K562 (cell line): ENCODE results near the gene AGPAT2. TPM values are rescaled to one million over a fixed set of nuclear protein-coding genes. Genes with fewer than 3 reads are reported as not detected.
A peak's percentile ranks its signal among the peaks of the same experiment; 100 is the strongest.

ENCODE experiments used
- CLOCK ChIP-seq: fragments of 250-450 bp; sonication (Bioruptor Pico); IDR thresholded peaks from 2 replicates; pipeline ENCODE4 v1.4.0; 2020; ENCODE audit warnings: mild to moderate bottlenecking, moderate library complexity, borderline replicate concordance
- FOXM1 ChIP-seq, 2 experiments: fragments of 450-650 bp in 1 of 2; sonication (generic) in 1 of 2; formaldehyde crosslinking in 1 of 2; IDR thresholded peaks; 2 replicates each; pipeline versions ENCODE4 v1.6.1 to v1.9.0; 2017 to 2022; ENCODE audit warnings: low read depth in 2 of 2, mild to moderate bottlenecking in 2 of 2, missing genetic modification reagents in 1 of 2, moderate library complexity in 1 of 2
- FOXO4 ChIP-seq: fragments of 450-650 bp; formaldehyde crosslinking; IDR thresholded peaks from 2 replicates; pipeline ENCODE4 v1.4.0; 2020; ENCODE audit warnings: mild to moderate bottlenecking, moderate library complexity
- FOXP4 ChIP-seq: sonication (generic); formaldehyde crosslinking; IDR thresholded peaks from 2 replicates; pipeline ENCODE4 v1.8.0; 2022; ENCODE audit warnings: mild to moderate bottlenecking, missing genetic modification reagents, borderline replicate concordance
- ILK ChIP-seq: fragments of 450-650 bp; IDR thresholded peaks from 2 replicates; pipeline ENCODE4 v1.6.1; 2016; ENCODE audit warnings: missing genetic modification characterization, low read depth, mild to moderate bottlenecking, missing compliant biosample characterization, moderate library complexity, borderline replicate concordance
- KLF16 ChIP-seq: IDR thresholded peaks from 2 replicates; pipeline ENCODE4 v1.6.1; 2016; ENCODE audit warnings: antibody characterized with exemption
- NR2C2 ChIP-seq, 2 experiments: fragments of 200-800 bp in 1 of 2; sonication (Bioruptor generic) in 1 of 2; sonication (generic) in 1 of 2; formaldehyde crosslinking in 1 of 2; IDR thresholded peaks; 2 replicates each; pipeline versions ENCODE4 v1.6.1 to v1.8.0; 2016 to 2022; ENCODE audit warnings: mild to moderate bottlenecking in 1 of 2, missing compliant biosample characterization in 1 of 2, missing genetic modification characterization in 1 of 2, missing genetic modification reagents in 1 of 2
- POU5F1 ChIP-seq: fragments of 150-350 bp; IDR thresholded peaks from 2 replicates; pipeline ENCODE4 v1.6.1; 2014; ENCODE audit warnings: borderline replicate concordance, low read length, low read depth, mild to moderate bottlenecking; ENCODE audit not compliant: partially characterized antibody
- TFE3 ChIP-seq: fragments of 450-650 bp; formaldehyde crosslinking; IDR thresholded peaks from 2 replicates; pipeline ENCODE4 v1.4.0; 2020; ENCODE audit warnings: mild to moderate bottlenecking, mixed read lengths
- TGIF2 ChIP-seq: sonication (generic); formaldehyde crosslinking; IDR thresholded peaks from 2 replicates; pipeline ENCODE4 v1.8.1; 2022; ENCODE audit warnings: mild to moderate bottlenecking, missing genetic modification reagents, moderate library complexity
- ZBTB12 ChIP-seq: fragments of 250-450 bp; sonication (Bioruptor Pico); IDR thresholded peaks from 2 replicates; pipeline ENCODE4 v1.4.0; 2020
- ZNF175 ChIP-seq: fragments of 200-800 bp; sonication (Bioruptor generic); IDR thresholded peaks from 2 replicates; pipeline ENCODE4 v1.6.1; 2016; ENCODE audit warnings: low read depth, mild to moderate bottlenecking, missing genetic modification characterization, missing compliant biosample characterization
- ZNF280A ChIP-seq: fragments of 450-650 bp; IDR thresholded peaks from 2 replicates; pipeline ENCODE4 v1.6.1; 2018; ENCODE audit warnings: mild to moderate bottlenecking, low read depth; ENCODE audit not compliant: partially characterized antibody
- ZNF584 ChIP-seq: fragments of 200-800 bp; sonication (Bioruptor generic); IDR thresholded peaks from 2 replicates; pipeline ENCODE4 v1.6.1; 2016; ENCODE audit warnings: low read depth, mild to moderate bottlenecking, missing genetic modification characterization, missing compliant biosample characterization
- polyA plus RNA-seq, 8 experiments: library from polyadenylated mRNA; depleted of rRNA in 4 of 8; stranded (reverse) in 5 of 8; unstranded in 3 of 8; fragments of >200 nt; fragmentation: Nextera tagmentation in 2 of 8; fragmentation: Illumina TruSeq in 1 of 8; extraction: Ambion mirVana in 2 of 8; extraction: Trizol in 1 of 8; gene quantifications; 2 replicates each; pipeline versions ENCODE4 v1.2.1 to v1.2.3, GENCODE V29; 2011 to 2014; ENCODE audit warnings: inconsistent platforms in 1 of 8, missing spikeins in 1 of 8
- total RNA-seq, 7 experiments: library from RNA; depleted of rRNA in 6 of 7; stranded (reverse); fragments of >200 nt in 6 of 7; fragmentation: Illumina TruSeq in 2 of 7; extraction: Trizol in 2 of 7; gene quantifications; 2 replicates each; pipeline versions ENCODE4 v1.2.1 to v1.2.3, GENCODE V29; 2011 to 2021; ENCODE audit warnings: low replicate concordance in 1 of 7

Gene AGPAT2
- total and polyA plus RNA-seq, 9 of the 15 experiments (the other 6 are each of a cell fraction or from before 2014, with no cell fraction given): 0.13 to 54.5 (median 23.9) TPM

GRCh38 chr9:136728080-136728547 is 40.9 kb upstream of the AGPAT2 start (continued):
- TF ChIP-seq FOXM1 (IDR thresholded peaks at IDR 0.05; ENCODE audit: low read depth): no peak
- TF ChIP-seq FOXM1 (CRISPR knock-in tag; IDR thresholded peaks at IDR 0.05; ENCODE audit: low read depth): peak; percentile 29; the same call in 1 of the 2 replicates
- TF ChIP-seq KLF16: peak; percentile 94
- peak; percentile 96 for TF ChIP-seq POU5F1
- peak; percentile 81; the same call in 1 of the 2 replicates for TF ChIP-seq TGIF2
- no peak; the same call in 1 of the 2 replicates for TF ChIP-seq TFE3 (CRISPR knock-in tag)
- no peak for TF ChIP-seq FOXO4 (CRISPR knock-in tag)
- no peak for TF ChIP-seq ZNF584
- TF ChIP-seq CLOCK (CRISPR knock-in tag): 0 out of 2 replicates have a peak, but pooled peaks have one; percentile 26
- TF ChIP-seq ZNF280A: no peak
- TF ChIP-seq ZBTB12 (CRISPR knock-in tag): peak; percentile 88
- TF ChIP-seq ZNF175 (CRISPR knock-in tag): 0 out of 2 replicates have a peak, but pooled peaks have one; percentile 54
- TF ChIP-seq NR2C2 (CRISPR knock-in tag; IDR thresholded peaks at IDR 0.05): peak; percentile 79
- TF ChIP-seq NR2C2 (tag; IDR thresholded peaks at IDR 0.05): peak; percentile 53
- TF ChIP-seq FOXP4 (CRISPR knock-in tag): no peak
- TF ChIP-seq ILK (tag): no peak
